HepG2 (cell line): Measurements from ENCODE around the gene LCK. TPM values are rescaled to one million over a fixed set of nuclear protein-coding genes. Genes with fewer than 3 reads are reported as not detected.

ENCODE experiments used
- ATAC-seq: fragments of 200-7000 bp; cut with Tn5 transposase; 3 replicates; pipeline ENCODE4 v1.9.1; 2020; ENCODE audit warnings: mild to moderate bottlenecking, moderate library complexity
- BruUV-seq: library from RNA; stranded (reverse); fragments of 400-500 nt; replicated peaks from 2 replicates; lab custom pipeline; 2021; lab: Mats Ljungman, UMichigan
- CTCF ChIA-PET: fragments of 300-600 bp; formaldehyde crosslinking; extraction: SDS; loops from one replicate; lab custom pipeline; 2021; ENCODE audit warnings: low total read pairs, inconsistent platforms, low intra/inter-chr PET ratio; lab: Yijun Ruan, JAX
- POLR2A ChIA-PET: fragments of 350-600 bp; sonication (Branson Sonifier 250); formaldehyde crosslinking; loops from one replicate; lab custom pipeline; 2020; ENCODE audit warnings: antibody characterized with exemption, inconsistent platforms; lab: Yijun Ruan, JAX
- DNase-seq: peaks from one replicate; pipeline ENCODE4 v3.0.0-alpha.2; 2015; ENCODE audit warnings: low spot score
- FAIRE-seq: peaks from 3 replicates; lab custom pipeline; 2011; peaks lifted over from hg19 to GRCh38; lab: Jason Lieb, UNC
- H2AFZ ChIP-seq: one replicate; pipeline ENCODE4 v1.6.1; 2011; ENCODE audit warnings: low read length, inconsistent platforms
- H3K27ac ChIP-seq: fragments of 300-600 bp; 3 replicates; pipeline ENCODE4 v1.8.0; 2011; ENCODE audit warnings: mixed run types, mild to moderate bottlenecking, mixed read lengths, low read length, inconsistent platforms; ENCODE audit not compliant: insufficient read depth; ENCODE audit errors: extremely low read length
- H3K27me3 ChIP-seq, 2 experiments: fragments of 200-600 bp in 1 of 2; 2 replicates in 1 of 2; 3 replicates in 1 of 2; pipeline versions ENCODE4 v1.6.0 to v1.8.0; 2011; ENCODE audit warnings: low read length in 2 of 2, mild to moderate bottlenecking in 2 of 2, moderate library complexity in 2 of 2, inconsistent platforms in 1 of 2; ENCODE audit not compliant: insufficient read depth in 2 of 2, control insufficient read depth in 1 of 2
- H3K36me3 ChIP-seq, 2 experiments: fragments of 200-600 bp in 1 of 2; replicated peaks in 1 of 2; 2 replicates in 1 of 2; 3 replicates in 1 of 2; pipeline versions ENCODE4 v1.5.1 to v1.8.0; 2011; ENCODE audit warnings: low read length in 2 of 2, inconsistent platforms in 1 of 2; ENCODE audit not compliant: insufficient read depth in 2 of 2, control insufficient read depth in 1 of 2
- H3K4me1 ChIP-seq: 2 replicates; pipeline ENCODE4 v1.5.1; 2012; ENCODE audit warnings: low read length, inconsistent platforms; ENCODE audit not compliant: insufficient read depth
- H3K4me2 ChIP-seq: 2 replicates; pipeline ENCODE4 v1.6.0; 2011; ENCODE audit warnings: low read depth, low read length, inconsistent platforms
- H3K4me3 ChIP-seq, 3 experiments: fragments of 200-600 bp in 1 of 3; sonication (generic), shearing (Covaris generic) in 1 of 3; replicated peaks in 1 of 3; 2 replicates each; pipeline ENCODE4 v1.5.1; 2011 to 2016; ENCODE audit warnings: low read length in 3 of 3, inconsistent platforms in 2 of 3, low read depth in 2 of 3, mild to moderate bottlenecking in 2 of 3, control low read depth in 1 of 3, mixed read lengths in 1 of 3; ENCODE audit not compliant: insufficient read depth in 1 of 3
- H3K79me2 ChIP-seq: one replicate; pipeline ENCODE4 v1.6.1; 2011; ENCODE audit warnings: low read length, inconsistent platforms; ENCODE audit not compliant: insufficient read depth
- H3K9ac ChIP-seq: 2 replicates; pipeline ENCODE4 v1.6.0; 2011; ENCODE audit warnings: mild to moderate bottlenecking, low read depth, low read length, inconsistent platforms; ENCODE audit not compliant: insufficient read depth
- H3K9me3 ChIP-seq: 2 replicates; pipeline ENCODE4 v1.5.1; 2012; ENCODE audit warnings: mild to moderate bottlenecking, low read length
- H4K20me1 ChIP-seq: 2 replicates; pipeline ENCODE4 v1.6.0; 2011; ENCODE audit warnings: inconsistent platforms, mild to moderate bottlenecking, low read length, moderate library complexity; ENCODE audit not compliant: insufficient read depth
- ATF5 ChIP-seq: sonication (generic); formaldehyde crosslinking; IDR thresholded peaks from 2 replicates; pipeline ENCODE4 v1.4.0; 2020; ENCODE audit warnings: mild to moderate bottlenecking, low read depth, missing genetic modification reagents
- FLYWCH1 ChIP-seq: sonication (generic); formaldehyde crosslinking; IDR thresholded peaks from 2 replicates; pipeline ENCODE4 v1.8.1; 2023; ENCODE audit warnings: mild to moderate bottlenecking, missing genetic modification reagents
- RBM39 ChIP-seq: fragments of 200-400 bp; formaldehyde crosslinking; IDR thresholded peaks from one replicate; pipeline ENCODE4 v1.6.1; 2018; ENCODE audit warnings: antibody characterized with exemption, mild to moderate bottlenecking, low read depth, low read length; ENCODE audit not compliant: poor library complexity, severe bottlenecking
- SETDB1 ChIP-seq: sonication (generic); formaldehyde crosslinking; IDR thresholded peaks from 2 replicates; pipeline ENCODE4 v1.5.1; 2020; ENCODE audit warnings: missing genetic modification reagents, mild to moderate bottlenecking, borderline replicate concordance
- TBX3 ChIP-seq: fragments of 450-650 bp; IDR thresholded peaks from 2 replicates; pipeline ENCODE4 v1.6.1; 2017; ENCODE audit warnings: antibody characterized with exemption, mild to moderate bottlenecking, inconsistent platforms, borderline replicate concordance
- ZBTB8A ChIP-seq: sonication (generic); formaldehyde crosslinking; IDR thresholded peaks from 2 replicates; pipeline ENCODE4 v1.4.0; 2020; ENCODE audit warnings: mild to moderate bottlenecking, low read depth, missing genetic modification reagents, borderline replicate concordance
- ZNF282 ChIP-seq: fragments of 450-650 bp; IDR thresholded peaks from 2 replicates; pipeline ENCODE4 v1.6.1; 2018; ENCODE audit not compliant: partially characterized antibody
- ZNF407 ChIP-seq: sonication (generic); formaldehyde crosslinking; IDR thresholded peaks from one replicate; pipeline ENCODE4 v1.5.1; 2020; ENCODE audit warnings: mild to moderate bottlenecking, missing genetic modification reagents; ENCODE audit errors: not compliant biosample characterization
- WGBS: methylation state at CpG from one replicate; pipeline ENCODE4 v1.1.6; 2017; ENCODE audit warnings: low lambda C conversion rate; 5-methylcytosine and 5-hydroxymethylcytosine counted together
- in situ Hi-C: cut with HindIII; loops from 2 replicates; pipeline ENCODE4 v1.10.0; 2017; ENCODE audit warnings: low pct_unique_long_range_greater_than_20kb; ENCODE audit not compliant: extremely low pct_ligation_motif_present
- intact Hi-C: fragments of 100-400 bp; cut with micrococcal nuclease; formaldehyde crosslinking; loops from one replicate; pipeline ENCODE4 v1.10.0; 2022; ENCODE audit not compliant: unreplicated experiment
- polyA plus RNA-seq, 8 experiments: library from polyadenylated mRNA; depleted of rRNA in 3 of 8; stranded (reverse) in 7 of 8; unstranded in 1 of 8; fragments of >200 nt; fragmentation: Illumina TruSeq in 4 of 8; extraction: Trizol in 4 of 8; gene quantifications; 2 replicates each; pipeline versions ENCODE4 v1.2.1 to v1.2.3, GENCODE V29; 2011 to 2016; ENCODE audit warnings: low read depth in 4 of 8, missing spikeins in 1 of 8, mixed read lengths in 1 of 8; ENCODE audit not compliant: insufficient read depth in 1 of 8
- total RNA-seq, 5 experiments: library from RNA; depleted of rRNA; stranded (reverse); fragments of >200 nt; fragmentation: Illumina TruSeq; extraction: Trizol; gene quantifications; 2 replicates each; pipeline ENCODE4 v1.2.3, GENCODE V29; 2016; ENCODE audit warnings: low read depth in 1 of 5
- TF ChIP-seq, protein P1 (sequence below): sonication (generic); formaldehyde crosslinking; IDR thresholded peaks from 2 replicates; pipeline ENCODE4 v1.5.1; 2020; ENCODE audit warnings: missing genetic modification reagents, mild to moderate bottlenecking, borderline replicate concordance
- TF ChIP-seq, protein P2 (sequence below): IDR thresholded peaks from 2 replicates; pipeline ENCODE4 v1.6.1; 2016; ENCODE audit warnings: missing genetic modification reagents, missing compliant biosample characterization

The LCK gene
- total and polyA plus RNA-seq, 2 of the 13 experiments (the other 11 are each of a cell fraction or from before 2014, with no cell fraction given) = 0.93 to 1.8 TPM

DNA sequence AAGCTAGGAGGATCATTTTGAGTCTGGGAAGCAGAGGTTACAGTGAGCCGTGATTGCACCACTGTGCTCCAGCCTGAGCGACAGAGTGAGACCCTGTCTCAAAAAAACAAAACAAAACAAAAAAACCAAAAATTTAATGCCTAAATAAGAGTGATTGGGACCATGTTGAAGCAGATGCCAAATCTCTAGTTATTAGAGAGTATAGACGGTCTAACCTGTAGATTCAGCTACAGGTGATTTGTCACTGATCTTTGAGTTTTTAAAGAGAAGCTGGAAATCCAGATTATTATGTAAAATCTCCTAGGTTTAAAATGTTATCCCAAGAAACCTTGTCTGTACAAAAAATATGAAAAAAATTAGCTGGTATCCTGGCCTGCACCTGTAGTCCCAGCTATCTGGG lies 52.3 kb downstream of the LCK start (continued):
- TF ChIP-seq, protein P1, sequence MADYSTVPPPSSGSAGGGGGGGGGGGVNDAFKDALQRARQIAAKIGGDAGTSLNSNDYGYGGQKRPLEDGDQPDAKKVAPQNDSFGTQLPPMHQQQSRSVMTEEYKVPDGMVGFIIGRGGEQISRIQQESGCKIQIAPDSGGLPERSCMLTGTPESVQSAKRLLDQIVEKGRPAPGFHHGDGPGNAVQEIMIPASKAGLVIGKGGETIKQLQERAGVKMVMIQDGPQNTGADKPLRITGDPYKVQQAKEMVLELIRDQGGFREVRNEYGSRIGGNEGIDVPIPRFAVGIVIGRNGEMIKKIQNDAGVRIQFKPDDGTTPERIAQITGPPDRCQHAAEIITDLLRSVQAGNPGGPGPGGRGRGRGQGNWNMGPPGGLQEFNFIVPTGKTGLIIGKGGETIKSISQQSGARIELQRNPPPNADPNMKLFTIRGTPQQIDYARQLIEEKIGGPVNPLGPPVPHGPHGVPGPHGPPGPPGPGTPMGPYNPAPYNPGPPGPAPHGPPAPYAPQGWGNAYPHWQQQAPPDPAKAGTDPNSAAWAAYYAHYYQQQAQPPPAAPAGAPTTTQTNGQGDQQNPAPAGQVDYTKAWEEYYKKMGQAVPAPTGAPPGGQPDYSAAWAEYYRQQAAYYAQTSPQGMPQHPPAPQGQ (CRISPR knock-in tag) = no peak
- TF ChIP-seq ATF5 (CRISPR knock-in tag) = no peak

GRCh38 chr1:32303997-32304622 lies 53.0 kb downstream of the LCK start:
- ChIA-PET POLR2A (interaction anchor here (1.3 to 2.4 kb wide), 2 partner anchors 12 to 18 kb away, joined by 4 to 8 read pairs; partner anchors contain the start of gene HDAC1), CTCF (no interaction called here)
- Histone ChIP-seq H3K4me1 (peaks cover 40% of the 10 kb centered on the region), H3K36me3 (peaks cover 12 to 48% of the 10 kb centered on the region in 2 experiments; a peak in 4 of 5 replicates), H3K9ac (no peak overlapping the region), H3K9me3 (no peaks in the 10 kb centered on the region), H3K4me3 (no peak overlapping the region), H4K20me1 (no peaks in the 10 kb centered on the region), H2AFZ (no peak overlapping the region), H3K27me3 (no peaks in the 10 kb centered on the region), H3K27ac (no peak overlapping the region), H3K4me2 (no peak overlapping the region), H3K79me2 (peaks cover 66% of the 10 kb centered on the region)
- no peak for FAIRE-seq
- no peak for DNase-seq
- no peak for ATAC-seq
- in situ Hi-C loops (no loop called here), intact Hi-C loops (no loop called here)
- BruUV-seq = TSS peak; percentile 43
- 93% methylated on average over 3 of the region's 3 CpGs for WGBS
- TF ChIP-seq, protein P2, sequence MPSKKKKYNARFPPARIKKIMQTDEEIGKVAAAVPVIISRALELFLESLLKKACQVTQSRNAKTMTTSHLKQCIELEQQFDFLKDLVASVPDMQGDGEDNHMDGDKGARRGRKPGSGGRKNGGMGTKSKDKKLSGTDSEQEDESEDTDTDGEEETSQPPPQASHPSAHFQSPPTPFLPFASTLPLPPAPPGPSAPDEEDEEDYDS (CRISPR knock-in tag) = no peak
- TF ChIP-seq RBM39 (no peak), ZNF407 (CRISPR knock-in tag) (no peak), FLYWCH1 (CRISPR knock-in tag) (no peak), ZNF282 (no peak), SETDB1 (CRISPR knock-in tag) (no peak), TBX3 (no peak), ZBTB8A (no peak)
